WERI-Rb-1 (cell line): Measurements from ENCODE around the gene TULP4.
"Not testable (repeated sequence)": the region's sequence is repeated elsewhere in the genome, so short reads cannot be mapped to it uniquely, and the experiment has no call there.

Experiments used
- DNase-seq: peaks from one replicate; pipeline ENCODE4 v3.0.0-alpha.2; 2020
- H3K27ac ChIP-seq: fragments of 250-450 bp; sonication (Bioruptor Pico); 2 replicates; pipeline ENCODE4 v1.5.1; 2020; ENCODE audit warnings: mild to moderate bottlenecking, moderate library complexity
- H3K27me3 ChIP-seq: fragments of 250-450 bp; sonication (Bioruptor Pico); 2 replicates; pipeline ENCODE4 v1.5.1; 2021; ENCODE audit warnings: mild to moderate bottlenecking, low read depth, moderate library complexity; ENCODE audit not compliant: insufficient read depth, severe bottlenecking
- H3K36me3 ChIP-seq: fragments of 250-450 bp; sonication (Bioruptor Pico); 2 replicates; pipeline ENCODE4 v1.5.1; 2020; ENCODE audit warnings: mild to moderate bottlenecking, moderate library complexity
- H3K4me3 ChIP-seq: 2 replicates; pipeline ENCODE4 v1.5.1; 2011; ENCODE audit warnings: low read depth, mild to moderate bottlenecking, control low read depth, low read length
- H3K9me3 ChIP-seq: fragments of 250-450 bp; sonication (Bioruptor Pico); 2 replicates; pipeline ENCODE4 v1.5.1; 2021; ENCODE audit warnings: mild to moderate bottlenecking, moderate library complexity; ENCODE audit not compliant: severe bottlenecking
- TF ChIP-seq, protein P1 (sequence below): IDR thresholded peaks from 2 replicates; pipeline ENCODE4 v1.5.1; 2011; ENCODE audit warnings: low read depth, mild to moderate bottlenecking, control low read depth, inconsistent platforms, low read length

TULP4 gene

GRCh38 chr6:158552055-158552795, 240.0 kb downstream of the TULP4 start:
- H3K36me3 ChIP-seq, result peaks cover 14% of the 10 kb centered on the region
- H3K4me3 ChIP-seq, result no peak overlapping the region
- H3K9me3 ChIP-seq, result no peaks in the 10 kb centered on the region
- H3K27me3 ChIP-seq, result no peaks in the 10 kb centered on the region
- DNase-seq, result no peak
- no peak overlapping the region for H3K27ac ChIP-seq
- TF ChIP-seq, protein P1, sequence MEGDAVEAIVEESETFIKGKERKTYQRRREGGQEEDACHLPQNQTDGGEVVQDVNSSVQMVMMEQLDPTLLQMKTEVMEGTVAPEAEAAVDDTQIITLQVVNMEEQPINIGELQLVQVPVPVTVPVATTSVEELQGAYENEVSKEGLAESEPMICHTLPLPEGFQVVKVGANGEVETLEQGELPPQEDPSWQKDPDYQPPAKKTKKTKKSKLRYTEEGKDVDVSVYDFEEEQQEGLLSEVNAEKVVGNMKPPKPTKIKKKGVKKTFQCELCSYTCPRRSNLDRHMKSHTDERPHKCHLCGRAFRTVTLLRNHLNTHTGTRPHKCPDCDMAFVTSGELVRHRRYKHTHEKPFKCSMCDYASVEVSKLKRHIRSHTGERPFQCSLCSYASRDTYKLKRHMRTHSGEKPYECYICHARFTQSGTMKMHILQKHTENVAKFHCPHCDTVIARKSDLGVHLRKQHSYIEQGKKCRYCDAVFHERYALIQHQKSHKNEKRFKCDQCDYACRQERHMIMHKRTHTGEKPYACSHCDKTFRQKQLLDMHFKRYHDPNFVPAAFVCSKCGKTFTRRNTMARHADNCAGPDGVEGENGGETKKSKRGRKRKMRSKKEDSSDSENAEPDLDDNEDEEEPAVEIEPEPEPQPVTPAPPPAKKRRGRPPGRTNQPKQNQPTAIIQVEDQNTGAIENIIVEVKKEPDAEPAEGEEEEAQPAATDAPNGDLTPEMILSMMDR, result no peak

DNA sequence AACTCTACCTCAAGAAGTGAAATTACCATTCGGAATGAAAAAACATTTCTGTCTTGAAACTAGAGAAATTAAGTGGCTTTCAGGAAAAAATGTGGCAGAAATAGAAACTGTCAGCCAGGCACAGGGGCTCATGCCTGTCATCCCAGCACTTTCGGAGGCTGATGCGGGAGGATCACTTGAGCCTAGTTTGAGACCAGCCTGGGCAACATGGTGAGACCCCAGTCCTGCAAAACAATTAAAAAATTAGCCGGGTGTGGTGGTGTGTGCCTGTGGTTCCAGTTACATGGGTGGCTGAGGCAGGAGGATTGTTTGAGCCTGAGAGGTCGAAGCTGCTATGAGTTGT, 240.5 kb downstream of the TULP4 start:
- no peak for DNase-seq
- TF ChIP-seq, protein P1, result no peak
- no peak overlapping the region for H3K4me3 ChIP-seq
- peaks cover 16% of the 10 kb centered on the region for H3K36me3 ChIP-seq
- H3K9me3 ChIP-seq, result no peaks in the 10 kb centered on the region
- no peaks in the 10 kb centered on the region for H3K27me3 ChIP-seq
- no peak overlapping the region for H3K27ac ChIP-seq

GRCh38 chr6:158554611-158555361, 242.5 kb downstream of the TULP4 start:
- Histone ChIP-seq H3K27me3 (no peaks in the 10 kb centered on the region), H3K36me3 (peaks cover 7% of the 10 kb centered on the region), H3K4me3 (no peak overlapping the region), H3K27ac (no peak overlapping the region), H3K9me3 (no peaks in the 10 kb centered on the region)
- no peak for DNase-seq
- TF ChIP-seq, protein P1, result no peak

DNA sequence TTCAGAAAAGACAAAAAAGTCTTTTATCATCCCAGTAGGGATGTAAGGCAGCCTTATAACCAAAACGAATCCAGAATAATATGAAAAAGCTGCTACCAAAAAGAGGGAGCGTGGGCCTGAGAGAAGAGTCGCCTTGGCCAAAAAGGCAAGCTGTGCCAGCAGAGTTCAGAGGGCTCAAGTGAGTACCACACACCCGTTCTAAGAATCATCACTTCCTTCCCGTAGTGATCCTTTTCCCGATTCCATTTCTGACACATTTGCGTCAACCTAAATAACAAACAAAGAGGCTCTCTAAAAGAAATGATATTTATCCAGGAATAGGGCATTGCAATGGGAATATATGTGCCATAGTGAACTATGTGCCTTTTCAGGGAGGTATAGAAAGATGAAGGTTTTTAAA, 243.8 kb downstream of the TULP4 start:
- DNase-seq, result no peak
- Histone ChIP-seq H3K27me3 (no peaks in the 10 kb centered on the region), H3K36me3 (peaks cover 7% of the 10 kb centered on the region), H3K9me3 (no peaks in the 10 kb centered on the region), H3K4me3 (no peak overlapping the region), H3K27ac (no peak overlapping the region)
- TF ChIP-seq, protein P1, result no peak

GRCh38 chr6:158557110-158557509, 244.8 kb downstream of the TULP4 start:
- not testable (repeated sequence) for H3K27ac ChIP-seq, DNase-seq, H3K9me3 ChIP-seq, H3K4me3 ChIP-seq, H3K27me3 ChIP-seq
- peaks cover 15% of the 10 kb centered on the region for H3K36me3 ChIP-seq

DNA sequence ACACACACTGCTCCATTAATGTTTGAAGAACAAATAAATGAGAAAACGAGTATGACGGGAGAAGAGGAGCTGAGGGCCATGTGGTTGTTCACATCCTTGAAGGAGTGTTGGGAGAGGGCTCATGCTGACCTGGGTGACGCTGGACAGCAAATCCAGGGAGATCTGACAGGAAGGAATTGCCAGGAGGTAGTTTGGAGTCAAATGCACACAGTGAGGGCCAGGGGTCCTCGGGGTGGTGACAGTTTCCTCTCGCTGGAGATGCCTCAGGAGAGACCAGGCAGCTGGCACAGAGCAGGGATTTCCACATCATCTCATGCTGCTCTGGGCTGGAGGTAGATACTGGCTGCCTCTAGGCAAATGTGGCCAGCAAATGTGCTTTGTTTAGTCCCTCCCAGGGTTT, 245.7 kb downstream of the TULP4 start:
- no peak overlapping the region for H3K27ac ChIP-seq
- no peak for DNase-seq
- TF ChIP-seq, protein P1, result no peak
- H3K9me3 ChIP-seq, result no peaks in the 10 kb centered on the region
- H3K27me3 ChIP-seq, result no peaks in the 10 kb centered on the region
- no peak overlapping the region for H3K4me3 ChIP-seq
- peaks cover 19% of the 10 kb centered on the region for H3K36me3 ChIP-seq
